Neuronal stem cell (in vitro differentiated cells): Measurements from ENCODE around the gene SAMD14.
A peak's percentile ranks its signal among the peaks of the same experiment; 100 is the strongest.

Experiments
- DNase-seq: peaks from one replicate; pipeline ENCODE4 v3.0.0-alpha.2; 2013; ENCODE audit warnings: low spot score
- H2AFZ ChIP-seq: one replicate; pipeline ENCODE4 v1.6.1; 2013; ENCODE audit warnings: mild to moderate bottlenecking, low read length, inconsistent platforms
- H2AK5ac ChIP-seq: 2 replicates; pipeline ENCODE4 v1.6.1; 2013; ENCODE audit warnings: low read depth, mild to moderate bottlenecking, inconsistent platforms, low read length, moderate library complexity, mixed read lengths
- H2BK120ac ChIP-seq: 2 replicates; pipeline ENCODE4 v1.6.1; 2013; ENCODE audit warnings: low read depth, mild to moderate bottlenecking, inconsistent platforms, low read length, moderate library complexity, mixed read lengths
- H2BK12ac ChIP-seq: one replicate; pipeline ENCODE4 v1.6.1; 2013; ENCODE audit warnings: low read length, inconsistent platforms
- H2BK15ac ChIP-seq: 2 replicates; pipeline ENCODE4 v1.6.1; 2013; ENCODE audit warnings: mild to moderate bottlenecking, low read length, inconsistent platforms, mixed read lengths
- H2BK5ac ChIP-seq: one replicate; pipeline ENCODE4 v1.6.1; 2013; ENCODE audit warnings: inconsistent platforms, mild to moderate bottlenecking, low read length, moderate library complexity
- H3K14ac ChIP-seq: one replicate; pipeline ENCODE4 v1.6.1; 2013; ENCODE audit warnings: low read length, inconsistent platforms
- H3K18ac ChIP-seq: 2 replicates; pipeline ENCODE4 v1.6.1; 2013; ENCODE audit warnings: low read length, inconsistent platforms
- H3K23ac ChIP-seq: 2 replicates; pipeline ENCODE4 v1.6.1; 2013; ENCODE audit warnings: low read depth, mild to moderate bottlenecking, mixed read lengths, low read length, inconsistent platforms; ENCODE audit not compliant: poor library complexity
- H3K27ac ChIP-seq: replicated peaks from 3 replicates; pipeline ENCODE4 v1.5.1; 2013; ENCODE audit warnings: low read length, inconsistent platforms
- H3K27me3 ChIP-seq, 3 experiments: 2 replicates each; pipeline ENCODE4 v1.6.1; 2013; ENCODE audit warnings: low read length in 3 of 3, mild to moderate bottlenecking in 2 of 3, inconsistent platforms in 1 of 3, low read depth in 1 of 3, mixed read lengths in 1 of 3, moderate library complexity in 1 of 3; ENCODE audit not compliant: control insufficient read depth in 3 of 3, insufficient read depth in 3 of 3
- H3K36me3 ChIP-seq, 2 donors: replicated peaks in 1 of 2; 2 replicates each; pipeline ENCODE4 v1.6.1; 2013; ENCODE audit warnings: low read length in 2 of 2; ENCODE audit not compliant: control insufficient read depth in 2 of 2, insufficient read depth in 2 of 2
- H3K4ac ChIP-seq: 2 replicates; pipeline ENCODE4 v1.6.1; 2013; ENCODE audit warnings: inconsistent platforms, mild to moderate bottlenecking, low read length, moderate library complexity
- H3K4me1 ChIP-seq, 2 donors: 1 replicate in 1 of 2; 2 replicates in 1 of 2; pipeline ENCODE4 v1.6.1; 2013; ENCODE audit warnings: low read length in 2 of 2, low read depth in 1 of 2; ENCODE audit not compliant: control insufficient read depth in 2 of 2, insufficient read depth in 1 of 2
- H3K4me2 ChIP-seq: one replicate; pipeline ENCODE4 v1.6.1; 2013; ENCODE audit warnings: mild to moderate bottlenecking, low read length, inconsistent platforms; ENCODE audit not compliant: insufficient read depth, poor library complexity, severe bottlenecking
- H3K4me3 ChIP-seq, 2 donors: 2 replicates each; pipeline ENCODE4 v1.5.1; 2013; ENCODE audit warnings: low read length in 2 of 2, mild to moderate bottlenecking in 2 of 2, inconsistent platforms in 1 of 2, moderate library complexity in 1 of 2
- H3K79me1 ChIP-seq: one replicate; pipeline ENCODE4 v1.6.1; 2013; ENCODE audit warnings: low read depth, mild to moderate bottlenecking, inconsistent platforms, low read length, moderate library complexity
- H3K9ac ChIP-seq: one replicate; pipeline ENCODE4 v1.6.1; 2013; ENCODE audit warnings: mild to moderate bottlenecking, low read depth, low read length, inconsistent platforms; ENCODE audit not compliant: poor library complexity
- H3K9me3 ChIP-seq, 2 donors: replicated peaks in 1 of 2; 2 replicates each; pipeline versions ENCODE3 to v1.6.1; 2013; ENCODE audit warnings: low read length in 2 of 2, mild to moderate bottlenecking in 2 of 2, inconsistent platforms in 1 of 2, low read depth in 1 of 2, mixed read lengths in 1 of 2, moderate library complexity in 1 of 2; ENCODE audit not compliant: control insufficient read depth in 2 of 2, insufficient read depth in 1 of 2
- H4K8ac ChIP-seq: one replicate; pipeline ENCODE4 v1.6.1; 2013; ENCODE audit warnings: low read depth, mild to moderate bottlenecking, inconsistent platforms, low read length, moderate library complexity
- H4K91ac ChIP-seq: one replicate; pipeline ENCODE4 v1.6.1; 2013; ENCODE audit warnings: low read length, low read depth, mild to moderate bottlenecking, inconsistent platforms; ENCODE audit not compliant: poor library complexity
- WGBS, 2 donors: extraction: QIAGEN DNeasy Blood & Tissue Kit; methylation state at CpG; one replicate each; pipeline ENCODE4 v1.1.7; 2013; ENCODE audit warnings: missing lambda C conversion rate in 2 of 2, mixed read lengths in 1 of 2; ENCODE audit not compliant: insufficient read length in 2 of 2, insufficient replicate concordance in 1 of 2; ENCODE audit errors: extremely low coverage in 2 of 2; 5-methylcytosine and 5-hydroxymethylcytosine counted together

SAMD14 gene

GRCh38 chr17:50139950-50140885 is 10.3 kb upstream of the SAMD14 start:
- H3K18ac ChIP-seq, result no peak overlapping the region

GRCh38 chr17:50139185-50139783 is 9.3 kb upstream of the SAMD14 start:
- Histone ChIP-seq H3K27me3 (no peaks in the 10 kb centered on the region), H3K4me3 (peak overlapping the region in 1 of 2 donors; percentile 29), H3K79me1 (peaks cover 4% of the 10 kb centered on the region), H2BK15ac (no peak overlapping the region), H3K23ac (peak overlapping the region; percentile 44), H3K4me2 (no peak overlapping the region), H2AK5ac (peak overlapping the region; percentile 49), H3K27ac (no peak overlapping the region), H3K4me1 (peaks cover 1 to 2% of the 10 kb centered on the region in 2 donors), H4K8ac (no peak overlapping the region), H3K14ac (peak overlapping the region; percentile 32), H2BK5ac (no peak overlapping the region), H4K91ac (no peak overlapping the region), H3K9me3 (peaks cover 0 to 9% of the 10 kb centered on the region in 2 donors), H3K36me3 (peaks cover 65 to 99% of the 10 kb centered on the region in 2 donors), H2BK120ac (no peak overlapping the region), H2AFZ (no peak overlapping the region), H3K18ac (no peak overlapping the region), H3K9ac (no peak overlapping the region), H3K4ac (no peak overlapping the region), H2BK12ac (no peak overlapping the region)
- DNase-seq, result no peak
- WGBS, 2 donors, result no CpG with 5 or more reads among the region's 15 CpGs

More at GRCh38 chr17:50139950-50140885, 10.3 kb upstream of the SAMD14 start:
- no peak overlapping the region for H4K91ac ChIP-seq
- peaks cover 0 to 9% of the 10 kb centered on the region in 2 donors for H3K9me3 ChIP-seq
- H2AFZ ChIP-seq, result no peak overlapping the region
- H3K23ac ChIP-seq, result no peak overlapping the region
- H2BK120ac ChIP-seq, result no peak overlapping the region
- WGBS, 2 donors, result no CpG with 5 or more reads among the region's 19 CpGs
- H3K14ac ChIP-seq, result no peak overlapping the region
- H2BK12ac ChIP-seq, result no peak overlapping the region
- H3K36me3 ChIP-seq, result peaks cover 74 to 99% of the 10 kb centered on the region in 2 donors
- peaks cover 4% of the 10 kb centered on the region for H3K79me1 ChIP-seq
- no peak overlapping the region for H2BK15ac ChIP-seq
- no peak overlapping the region for H2BK5ac ChIP-seq
- no peaks in the 10 kb centered on the region for H3K27me3 ChIP-seq
- H3K4me3 ChIP-seq, result no peak overlapping the region
- H3K4me1 ChIP-seq, result peaks cover 0 to 1% of the 10 kb centered on the region in 2 donors
- no peak overlapping the region for H3K27ac ChIP-seq
- H2AK5ac ChIP-seq, result no peak overlapping the region
- DNase-seq, result no peak
- H3K4me2 ChIP-seq, result no peak overlapping the region
- H4K8ac ChIP-seq, result no peak overlapping the region
- no peak overlapping the region for H3K9ac ChIP-seq
- no peak overlapping the region for H3K4ac ChIP-seq

GRCh38 chr17:50137042-50137441 is 7.1 kb upstream of the SAMD14 start:
- no peak overlapping the region for H2BK12ac ChIP-seq
- H3K4me2 ChIP-seq, result no peak overlapping the region
- H3K27me3 ChIP-seq, result no peaks in the 10 kb centered on the region
- H3K18ac ChIP-seq, result no peak overlapping the region
- no peak for DNase-seq
- no peak overlapping the region for H2AK5ac ChIP-seq
- no peak overlapping the region for H4K8ac ChIP-seq
- WGBS, 2 donors, result no CpG with 5 or more reads among the region's 4 CpGs
- no peak overlapping the region for H2BK15ac ChIP-seq
- H3K4me1 ChIP-seq, result peaks cover 2 to 3% of the 10 kb centered on the region in 2 donors
- peaks cover 0 to 5% of the 10 kb centered on the region in 2 donors for H3K9me3 ChIP-seq
- no peak overlapping the region for H3K9ac ChIP-seq
- H3K4me3 ChIP-seq, result no peak overlapping the region
- peaks cover 47 to 84% of the 10 kb centered on the region in 2 donors for H3K36me3 ChIP-seq
- H3K4ac ChIP-seq, result no peak overlapping the region
- no peak overlapping the region for H3K14ac ChIP-seq
- H2BK5ac ChIP-seq, result no peak overlapping the region
- no peak overlapping the region for H2BK120ac ChIP-seq
- H3K23ac ChIP-seq, result no peak overlapping the region
- H2AFZ ChIP-seq, result no peak overlapping the region
- peaks cover 4% of the 10 kb centered on the region for H3K79me1 ChIP-seq
- no peak overlapping the region for H4K91ac ChIP-seq
- no peak overlapping the region for H3K27ac ChIP-seq

- H3K23ac ChIP-seq, result no peak overlapping the region
- H2BK120ac ChIP-seq, result no peak overlapping the region
- H2BK5ac ChIP-seq, result no peak overlapping the region
- no CpG with 5 or more reads among the region's 11 CpGs for WGBS, 2 donors
- no peak overlapping the region for H3K4me3 ChIP-seq
- no peaks in the 10 kb centered on the region for H3K27me3 ChIP-seq
- no peak overlapping the region for H4K91ac ChIP-seq
- H3K9ac ChIP-seq, result no peak overlapping the region
- no peak overlapping the region for H4K8ac ChIP-seq
- H2AFZ ChIP-seq, result no peak overlapping the region
- H3K18ac ChIP-seq, result no peak overlapping the region
- no peak for DNase-seq
- no peak overlapping the region for H2BK12ac ChIP-seq
- H2BK15ac ChIP-seq, result no peak overlapping the region
- H3K4me2 ChIP-seq, result no peak overlapping the region
- no peak overlapping the region for H3K4ac ChIP-seq
- H3K9me3 ChIP-seq, result peaks cover 0 to 5% of the 10 kb centered on the region in 2 donors
- peaks cover 2 to 3% of the 10 kb centered on the region in 2 donors for H3K4me1 ChIP-seq
- peaks cover 41 to 76% of the 10 kb centered on the region in 2 donors for H3K36me3 ChIP-seq
- H2AK5ac ChIP-seq, result no peak overlapping the region
- H3K27ac ChIP-seq, result no peak overlapping the region
- peaks cover 2% of the 10 kb centered on the region for H3K79me1 ChIP-seq
- no peak overlapping the region for H3K14ac ChIP-seq
These were observed 6.2 kb upstream of the SAMD14 start for GRCh38 chr17:50136096-50136687.
